GM12872 (cell line): ENCODE data around the gene CCDC88C.

Experiments
- TF ChIP-seq, protein P1 (sequence below): IDR thresholded peaks from 3 replicates; pipeline ENCODE4 v1.5.1; 2011; ENCODE audit warnings: low read depth, mild to moderate bottlenecking, low read length, moderate library complexity; ENCODE audit not compliant: insufficient read depth

Gene CCDC88C

DNA sequence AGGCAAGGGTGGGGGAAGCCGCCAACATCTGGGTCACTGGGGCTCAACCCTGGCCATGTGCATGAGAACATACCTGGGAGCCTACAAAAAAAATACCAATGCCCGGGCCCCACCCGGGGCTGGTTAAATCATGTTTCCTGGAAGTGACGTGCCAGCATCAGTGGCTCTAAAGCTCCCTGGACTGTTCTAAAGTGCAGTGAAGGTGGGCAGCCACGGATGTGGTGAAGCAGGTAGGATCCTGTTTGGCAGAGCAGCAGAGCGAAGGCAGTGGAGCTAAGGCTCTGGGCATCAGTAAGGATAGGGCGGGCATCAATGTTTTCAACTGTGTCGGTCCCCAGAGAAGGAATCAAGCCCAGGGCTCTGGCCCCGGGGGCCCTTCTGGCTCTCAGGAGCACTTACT is 172.6 kb downstream of the CCDC88C start:
- TF ChIP-seq, protein P1, sequence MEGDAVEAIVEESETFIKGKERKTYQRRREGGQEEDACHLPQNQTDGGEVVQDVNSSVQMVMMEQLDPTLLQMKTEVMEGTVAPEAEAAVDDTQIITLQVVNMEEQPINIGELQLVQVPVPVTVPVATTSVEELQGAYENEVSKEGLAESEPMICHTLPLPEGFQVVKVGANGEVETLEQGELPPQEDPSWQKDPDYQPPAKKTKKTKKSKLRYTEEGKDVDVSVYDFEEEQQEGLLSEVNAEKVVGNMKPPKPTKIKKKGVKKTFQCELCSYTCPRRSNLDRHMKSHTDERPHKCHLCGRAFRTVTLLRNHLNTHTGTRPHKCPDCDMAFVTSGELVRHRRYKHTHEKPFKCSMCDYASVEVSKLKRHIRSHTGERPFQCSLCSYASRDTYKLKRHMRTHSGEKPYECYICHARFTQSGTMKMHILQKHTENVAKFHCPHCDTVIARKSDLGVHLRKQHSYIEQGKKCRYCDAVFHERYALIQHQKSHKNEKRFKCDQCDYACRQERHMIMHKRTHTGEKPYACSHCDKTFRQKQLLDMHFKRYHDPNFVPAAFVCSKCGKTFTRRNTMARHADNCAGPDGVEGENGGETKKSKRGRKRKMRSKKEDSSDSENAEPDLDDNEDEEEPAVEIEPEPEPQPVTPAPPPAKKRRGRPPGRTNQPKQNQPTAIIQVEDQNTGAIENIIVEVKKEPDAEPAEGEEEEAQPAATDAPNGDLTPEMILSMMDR, result no peak

DNA sequence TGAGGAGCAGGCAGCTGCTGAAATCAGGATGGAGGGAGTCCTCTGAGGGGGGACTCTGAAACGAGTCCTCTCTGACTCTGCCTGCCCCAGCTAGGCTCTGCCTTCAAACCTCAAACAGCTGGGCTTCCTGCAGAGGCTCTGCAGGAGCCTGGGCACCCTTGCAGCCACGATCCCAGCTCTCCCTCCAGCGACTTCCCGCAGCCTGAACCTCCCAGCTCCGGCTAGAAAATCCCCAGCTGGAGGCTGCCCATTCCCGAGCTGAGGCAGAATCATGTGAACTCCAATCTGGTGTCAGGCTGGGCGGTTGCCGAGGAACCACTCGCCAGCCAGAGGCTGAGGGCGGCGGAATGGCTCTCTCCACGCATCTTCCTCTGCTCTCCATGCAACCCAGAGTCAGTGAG is 173.1 kb downstream of the CCDC88C start, which contains the start of gene GPR68:
GPR68 (minus strand) TSS at position 204 of the 401 bp plus-strand sequence. CDS start 9,654 bp downstream, outside the sequence.
- TF ChIP-seq, protein P1, result no peak

DNA sequence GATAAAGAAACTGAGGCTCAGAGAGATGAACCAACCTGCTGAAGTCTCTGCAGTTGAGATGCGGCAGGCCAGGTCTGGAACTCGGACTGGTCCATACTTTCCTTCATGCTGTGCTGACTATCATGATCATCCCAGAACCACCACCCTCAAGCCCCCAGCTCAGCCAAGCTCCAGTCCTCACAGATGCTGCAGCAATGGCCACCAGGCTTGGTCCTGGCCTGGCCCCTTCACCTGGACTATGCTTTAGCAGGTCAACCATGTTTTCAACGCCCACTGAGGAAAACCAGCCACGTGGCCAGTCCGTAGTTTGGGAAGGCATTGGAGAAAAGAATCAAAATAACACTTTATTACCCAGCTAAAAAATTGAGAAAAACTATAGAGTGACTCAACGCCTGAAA is 174.5 kb downstream of the CCDC88C start:
- TF ChIP-seq, protein P1, result no peak

DNA sequence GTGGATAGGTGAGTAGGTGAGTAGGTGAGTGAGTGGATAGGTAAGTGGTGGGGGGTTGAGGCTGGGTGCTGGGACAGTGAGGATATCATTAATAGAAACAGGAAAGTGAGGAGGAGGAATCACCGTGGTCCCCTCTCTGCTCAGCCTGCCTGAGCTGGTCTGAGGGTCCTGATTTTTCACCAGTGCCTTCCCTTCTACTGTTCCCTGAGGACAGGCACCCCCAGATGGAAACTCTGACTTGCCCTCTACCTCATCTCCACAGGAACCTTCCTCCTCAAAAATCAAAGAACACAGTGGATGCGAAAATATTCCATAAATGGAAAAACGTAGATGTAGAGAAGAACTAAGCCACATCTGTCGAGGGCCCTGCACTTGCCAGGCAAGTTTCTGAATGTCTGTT is 175.0 kb downstream of the CCDC88C start:
- TF ChIP-seq, protein P1, result no peak

DNA sequence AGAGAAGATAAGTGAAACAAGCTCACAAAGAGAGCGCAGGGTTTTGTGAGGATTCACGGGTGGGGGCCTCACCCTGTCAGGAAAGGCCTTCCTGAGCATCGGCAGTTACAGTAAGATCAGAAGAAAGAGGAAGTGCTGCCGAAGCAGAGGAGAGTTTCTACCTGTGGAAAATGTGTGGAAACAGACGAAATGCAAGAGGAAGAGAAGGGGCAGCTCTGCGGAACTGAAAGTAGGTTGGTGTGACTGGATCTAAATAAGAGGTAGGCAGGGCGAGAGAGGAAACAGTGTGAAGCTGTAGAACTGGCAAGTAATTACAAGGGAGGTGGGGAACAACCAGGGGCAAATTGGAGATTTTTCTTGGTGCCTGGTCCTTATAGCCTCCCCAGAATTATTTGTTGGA is 175.8 kb downstream of the CCDC88C start:
- TF ChIP-seq, protein P1, result no peak

DNA sequence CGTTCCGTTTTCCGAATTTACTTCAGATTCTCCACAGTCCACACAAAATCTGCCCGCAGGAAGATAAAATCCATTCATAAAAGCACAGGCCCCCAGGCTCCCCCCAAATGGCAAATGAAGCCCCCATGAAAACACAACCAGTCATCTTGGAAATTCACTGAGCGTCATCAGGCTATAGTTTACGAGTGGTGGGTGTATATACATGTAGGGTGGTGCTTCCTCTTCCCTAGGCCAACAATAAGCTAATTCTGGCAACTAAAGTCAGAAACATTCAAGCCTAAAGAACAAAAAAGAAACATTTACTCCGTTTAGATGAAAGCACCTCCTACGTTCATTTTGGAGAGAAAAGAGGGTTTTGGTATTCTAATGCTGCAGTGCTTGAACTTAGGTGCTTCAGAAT is 179.0 kb downstream of the CCDC88C start:
- TF ChIP-seq, protein P1, result no peak

DNA sequence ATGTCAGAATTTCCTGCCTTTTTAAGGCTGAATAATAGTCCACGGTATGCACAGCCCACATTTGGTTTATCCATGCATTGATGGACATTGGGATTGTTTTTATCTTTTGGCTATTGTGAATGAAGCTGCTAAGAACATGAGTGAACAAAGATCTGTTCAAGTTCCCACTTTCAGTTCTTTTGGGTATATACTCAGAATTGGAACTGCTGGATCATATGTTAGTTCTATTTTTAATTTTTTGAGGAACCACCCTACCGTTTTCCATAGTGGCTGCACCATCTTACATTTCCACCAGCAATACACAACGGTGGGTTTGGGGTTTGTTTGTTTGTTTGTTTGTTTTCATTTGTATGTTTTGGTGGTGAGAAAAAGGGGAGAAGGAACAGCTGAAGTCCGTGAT is 179.5 kb downstream of the CCDC88C start:
- TF ChIP-seq, protein P1, result no peak

DNA sequence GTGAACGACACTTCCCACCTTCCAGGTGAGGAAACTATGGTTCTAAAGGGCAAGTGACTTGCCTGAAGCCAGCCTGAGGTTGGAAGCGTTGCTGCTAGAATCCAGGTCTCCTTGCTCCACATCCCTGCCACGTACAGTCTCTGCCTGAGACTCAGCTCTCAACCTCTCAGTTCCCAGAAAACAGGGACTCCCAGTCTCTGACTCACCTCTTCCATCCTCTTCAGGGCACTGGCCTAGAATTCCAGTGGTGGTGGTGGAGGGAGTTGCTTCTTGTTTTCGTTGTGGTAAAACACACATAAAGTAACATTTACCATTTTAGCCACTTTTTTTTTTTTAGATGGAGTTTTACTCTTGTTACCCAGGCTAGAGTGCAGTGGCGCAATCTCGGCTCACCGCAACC is 180.4 kb downstream of the CCDC88C start:
- TF ChIP-seq, protein P1, result no peak
